Endothelial cell (in vitro differentiated cells): Measurements from ENCODE around the gene INPP4A. TPM values are rescaled to one million over a fixed set of nuclear protein-coding genes. Genes with fewer than 3 reads are reported as not detected.

Experiments used
- DNase-seq: peaks from one replicate; pipeline ENCODE4 v3.0.0; 2021; ENCODE audit warnings: low spot score
- H3K27ac Mint-ChIP-seq: one replicate; pipeline ENCODE4 v1.8.0; 2021; ENCODE audit warnings: mixed read lengths, inconsistent platforms; ENCODE audit not compliant: unreplicated experiment
- H3K27me3 Mint-ChIP-seq: one replicate; pipeline ENCODE4 v1.8.0; 2021; ENCODE audit warnings: mild to moderate bottlenecking, moderate library complexity, mixed read lengths, inconsistent platforms; ENCODE audit not compliant: unreplicated experiment
- H3K36me3 Mint-ChIP-seq: one replicate; pipeline ENCODE4 v1.8.0; 2021; ENCODE audit warnings: mild to moderate bottlenecking, low read depth, mixed read lengths, inconsistent platforms; ENCODE audit not compliant: unreplicated experiment
- H3K4me1 Mint-ChIP-seq: one replicate; pipeline ENCODE4 v1.8.0; 2021; ENCODE audit warnings: mild to moderate bottlenecking, mixed read lengths, inconsistent platforms; ENCODE audit not compliant: unreplicated experiment
- H3K4me3 Mint-ChIP-seq: one replicate; pipeline ENCODE4 v1.8.0; 2021; ENCODE audit warnings: mild to moderate bottlenecking, mixed read lengths, inconsistent platforms; ENCODE audit not compliant: unreplicated experiment
- H3K9me3 Mint-ChIP-seq: one replicate; pipeline ENCODE4 v1.8.0; 2021; ENCODE audit warnings: mixed read lengths, inconsistent platforms; ENCODE audit not compliant: unreplicated experiment
- total RNA-seq: library from RNA; stranded (reverse); fragmentation: NEBNext Ultra II Directional; extraction: Animal tissue kit (Norgen Biotek cat#: 25700); gene quantifications from one replicate; pipeline ENCODE4 v1.2.1, GENCODE V29; 2021; ENCODE audit not compliant: unreplicated experiment
- TF ChIP-seq, protein P1 (sequence below): fragments of 200-600 bp; sonication (generic); IDR thresholded peaks from one replicate; pipeline ENCODE4 v1.5.0; 2021; ENCODE audit warnings: antibody characterized with exemption; ENCODE audit not compliant: unreplicated experiment

The INPP4A gene
- total RNA-seq, 1 donor from 2014 or later = 26.8 TPM

DNA sequence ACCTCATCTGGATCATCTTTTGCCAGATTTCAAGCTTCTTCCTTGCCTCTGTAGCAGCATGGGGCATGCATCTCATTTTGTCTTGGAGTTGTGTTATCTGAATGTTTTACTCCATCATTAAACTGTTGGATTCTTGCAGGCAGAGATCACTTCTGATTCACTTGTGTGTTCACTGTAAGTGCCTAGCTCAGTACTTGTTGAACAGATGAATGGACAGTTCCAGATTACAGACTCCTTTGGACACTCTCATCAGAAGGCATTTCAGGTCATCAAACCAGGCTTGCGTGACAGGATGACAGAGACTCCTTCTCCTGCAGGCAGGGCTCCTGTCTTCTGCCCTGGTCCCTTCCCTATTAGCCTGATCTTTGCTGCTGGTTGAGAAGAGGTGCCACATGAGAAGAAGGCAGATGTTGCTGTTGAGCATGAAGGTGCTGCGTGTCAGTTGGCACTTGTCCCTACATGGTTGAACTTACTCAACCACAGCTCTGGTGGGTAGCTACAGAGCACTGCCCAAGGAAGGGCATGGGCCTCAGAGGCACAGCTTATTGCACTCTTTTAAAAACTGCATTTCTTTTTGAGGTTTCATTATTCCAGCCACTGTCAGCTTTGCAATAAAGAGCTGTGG lies 58.9 kb downstream of the INPP4A start:
- Mint-ChIP-seq H3K36me3 (peaks cover 5% of the 10 kb centered on the region), H3K4me1 (peaks cover 31% of the 10 kb centered on the region), H3K27me3 (peaks cover 2% of the 10 kb centered on the region), H3K4me3 (no peak overlapping the region), H3K9me3 (no peaks in the 10 kb centered on the region), H3K27ac (no peak overlapping the region)
- no peak for DNase-seq
- TF ChIP-seq, protein P1, sequence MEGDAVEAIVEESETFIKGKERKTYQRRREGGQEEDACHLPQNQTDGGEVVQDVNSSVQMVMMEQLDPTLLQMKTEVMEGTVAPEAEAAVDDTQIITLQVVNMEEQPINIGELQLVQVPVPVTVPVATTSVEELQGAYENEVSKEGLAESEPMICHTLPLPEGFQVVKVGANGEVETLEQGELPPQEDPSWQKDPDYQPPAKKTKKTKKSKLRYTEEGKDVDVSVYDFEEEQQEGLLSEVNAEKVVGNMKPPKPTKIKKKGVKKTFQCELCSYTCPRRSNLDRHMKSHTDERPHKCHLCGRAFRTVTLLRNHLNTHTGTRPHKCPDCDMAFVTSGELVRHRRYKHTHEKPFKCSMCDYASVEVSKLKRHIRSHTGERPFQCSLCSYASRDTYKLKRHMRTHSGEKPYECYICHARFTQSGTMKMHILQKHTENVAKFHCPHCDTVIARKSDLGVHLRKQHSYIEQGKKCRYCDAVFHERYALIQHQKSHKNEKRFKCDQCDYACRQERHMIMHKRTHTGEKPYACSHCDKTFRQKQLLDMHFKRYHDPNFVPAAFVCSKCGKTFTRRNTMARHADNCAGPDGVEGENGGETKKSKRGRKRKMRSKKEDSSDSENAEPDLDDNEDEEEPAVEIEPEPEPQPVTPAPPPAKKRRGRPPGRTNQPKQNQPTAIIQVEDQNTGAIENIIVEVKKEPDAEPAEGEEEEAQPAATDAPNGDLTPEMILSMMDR = no peak

DNA sequence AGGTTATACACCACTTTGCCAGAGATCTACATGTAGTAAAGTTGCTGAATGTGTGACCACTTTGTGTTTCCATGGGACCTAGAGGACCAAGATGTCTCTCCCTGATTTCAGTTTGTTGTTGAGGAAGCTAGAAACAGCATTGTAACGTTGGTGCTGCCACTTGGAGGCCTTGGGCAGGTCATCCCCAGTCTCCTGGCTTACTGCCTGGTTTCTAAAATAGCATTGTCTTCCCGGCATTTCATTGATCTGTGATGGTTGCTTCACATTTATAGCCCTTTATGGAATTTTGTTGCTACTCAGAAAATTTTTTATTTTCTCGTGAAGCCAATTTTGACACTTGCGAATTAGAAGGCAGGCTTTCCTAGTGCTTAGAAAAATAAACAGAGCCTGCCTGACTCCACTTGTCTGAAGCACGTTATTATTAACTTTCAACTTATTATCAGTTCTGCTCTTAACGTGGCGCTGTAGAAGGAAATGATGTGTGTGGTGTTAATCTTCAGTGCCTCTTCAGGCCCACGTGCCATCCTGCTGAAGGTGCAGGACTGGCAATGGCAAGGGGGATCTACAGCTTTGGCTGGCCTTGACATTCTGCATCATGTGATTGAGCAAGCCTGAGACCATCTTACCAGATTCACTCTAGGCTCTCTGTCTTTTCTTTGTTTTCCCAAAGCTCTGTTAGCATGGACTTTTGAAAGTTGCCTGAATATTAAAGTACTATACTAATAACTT lies 59.9 kb downstream of the INPP4A start:
- Mint-ChIP-seq H3K27ac (no peak overlapping the region), H3K4me1 (peaks cover 31% of the 10 kb centered on the region), H3K27me3 (peaks cover 2% of the 10 kb centered on the region), H3K36me3 (peaks cover 3% of the 10 kb centered on the region), H3K9me3 (no peaks in the 10 kb centered on the region), H3K4me3 (no peak overlapping the region)
- DNase-seq = no peak
- TF ChIP-seq, protein P1 = no peak

DNA sequence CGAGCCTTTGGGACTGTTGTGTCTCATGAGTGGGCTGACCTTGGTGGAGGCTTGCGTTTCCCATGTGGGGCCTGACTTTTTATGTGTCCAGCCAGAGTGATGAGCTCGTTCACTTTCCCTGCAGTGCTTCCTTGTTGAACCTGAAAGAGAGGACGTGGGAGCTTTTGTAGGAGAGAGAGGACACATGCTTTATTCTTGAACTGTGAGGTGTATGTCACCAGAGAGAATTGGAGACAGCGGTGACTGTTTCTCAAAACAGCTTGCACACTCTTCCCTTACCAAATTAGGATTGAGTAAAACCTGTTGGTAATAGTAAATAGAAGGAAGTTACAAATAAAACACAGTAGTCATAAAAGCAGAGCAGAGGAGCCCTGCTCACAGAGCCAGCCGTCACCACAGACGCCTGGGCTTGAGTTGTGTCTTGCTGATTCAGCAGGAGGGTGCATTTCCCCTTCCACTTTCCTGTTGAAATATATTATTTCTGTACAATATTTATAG lies 60.7 kb downstream of the INPP4A start:
- no peaks in the 10 kb centered on the region for H3K9me3 Mint-ChIP-seq
- peaks cover 31% of the 10 kb centered on the region for H3K4me1 Mint-ChIP-seq
- DNase-seq = no peak
- TF ChIP-seq, protein P1 = no peak
- peaks cover 7% of the 10 kb centered on the region for H3K36me3 Mint-ChIP-seq
- H3K27me3 Mint-ChIP-seq = peaks cover 4% of the 10 kb centered on the region
- H3K4me3 Mint-ChIP-seq = no peak overlapping the region
- H3K27ac Mint-ChIP-seq = no peak overlapping the region

DNA sequence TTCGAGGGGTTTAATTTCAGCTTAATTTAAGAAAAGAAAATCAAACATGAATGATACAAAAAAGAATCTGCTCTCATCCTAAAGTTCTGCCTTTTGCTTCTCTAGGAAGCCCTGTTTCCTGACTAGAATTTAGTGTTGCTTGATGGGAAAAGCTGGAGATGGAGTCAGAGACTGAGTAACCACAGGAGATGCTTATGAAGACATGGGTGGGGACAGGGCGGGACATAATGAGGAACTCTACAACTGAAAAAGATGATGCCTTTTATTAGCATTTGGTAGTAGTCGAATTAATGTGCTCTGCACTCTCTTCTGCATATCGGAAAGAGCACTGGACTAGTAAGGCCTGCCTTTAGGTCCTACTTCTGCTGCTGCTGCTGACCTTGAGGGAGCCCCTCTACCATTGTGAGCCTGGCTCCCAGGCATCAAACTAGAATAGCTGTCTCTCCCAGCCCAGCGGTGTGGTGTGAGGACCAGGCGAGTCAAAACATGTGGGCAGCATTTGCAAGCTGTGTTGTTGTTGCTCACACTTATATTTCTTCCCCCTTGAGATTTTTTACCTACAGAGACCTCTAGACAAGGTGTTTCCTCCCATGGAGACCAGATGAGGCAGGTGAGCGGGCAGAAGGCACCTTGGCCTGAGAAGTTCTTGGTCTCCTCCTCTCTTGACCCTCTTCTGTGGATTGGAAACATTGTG lies 61.5 kb downstream of the INPP4A start:
- no peaks in the 10 kb centered on the region for H3K9me3 Mint-ChIP-seq

More for the DNA sequence above, 61.5 kb downstream of the INPP4A start:
- no peak for DNase-seq
- no peak overlapping the region for H3K27ac Mint-ChIP-seq
- TF ChIP-seq, protein P1 = no peak
- no peak overlapping the region for H3K4me3 Mint-ChIP-seq
- H3K27me3 Mint-ChIP-seq = peaks cover 4% of the 10 kb centered on the region
- peaks cover 7% of the 10 kb centered on the region for H3K36me3 Mint-ChIP-seq
- peaks cover 31% of the 10 kb centered on the region for H3K4me1 Mint-ChIP-seq
